A673 (cell line): ENCODE results near the gene SLC17A3. TPM values are rescaled to one million over a fixed set of nuclear protein-coding genes. Genes with fewer than 3 reads are reported as not detected.

Experiments
- BruUV-seq: library from RNA; stranded (reverse); fragments of 400-500 nt; replicated peaks from 2 replicates; lab custom pipeline; 2021; lab: Mats Ljungman, UMichigan
- CTCF ChIA-PET: fragments of 300-600 bp; sonication (Branson Sonifier 250); formaldehyde crosslinking; loops from one replicate; lab custom pipeline; 2022; ENCODE audit warnings: antibody characterized with exemption; lab: Charles Lee
- POLR2A ChIA-PET: fragments of 300-600 bp; sonication (Branson Sonifier 250); formaldehyde crosslinking; loops from one replicate; lab custom pipeline; 2022; ENCODE audit warnings: antibody characterized with exemption; ENCODE audit not compliant: low non-redundant PET; lab: Charles Lee
- DNase-seq: peaks from one replicate; pipeline ENCODE4 v3.0.0-alpha.2; 2015; ENCODE audit warnings: low spot score
- H3K27ac ChIP-seq: fragments of 200-600 bp; sonication (generic); 2 replicates; pipeline ENCODE4 v1.5.1; 2016; ENCODE audit warnings: mixed run types, low read depth, mild to moderate bottlenecking, mixed read lengths, antibody characterized with exemption, low read length; ENCODE audit not compliant: poor library complexity, severe bottlenecking
- H3K27me3 ChIP-seq: fragments of 200-600 bp; sonication (generic); replicated peaks from 2 replicates; pipeline ENCODE4 v1.6.1; 2017; ENCODE audit warnings: mixed run types, low read depth, mild to moderate bottlenecking, mixed read lengths, antibody characterized with exemption, low read length; ENCODE audit not compliant: insufficient read depth, poor library complexity
- H3K36me3 ChIP-seq: fragments of 200-600 bp; sonication (generic); 2 replicates; pipeline ENCODE4 v1.6.1; 2016; ENCODE audit warnings: mixed run types, mild to moderate bottlenecking, mixed read lengths, antibody characterized with exemption, low read length; ENCODE audit not compliant: insufficient read depth, poor library complexity, severe bottlenecking
- H3K4me1 ChIP-seq: fragments of 200-600 bp; sonication (generic); 2 replicates; pipeline ENCODE4 v1.6.1; 2017; ENCODE audit warnings: mixed run types, mild to moderate bottlenecking, mixed read lengths, antibody characterized with exemption, low read length; ENCODE audit not compliant: insufficient read depth, poor library complexity, severe bottlenecking
- H3K4me3 ChIP-seq: fragments of 200-600 bp; sonication (generic); 2 replicates; pipeline ENCODE4 v1.5.1; 2016; ENCODE audit warnings: low read depth, mixed run types, mild to moderate bottlenecking, mixed read lengths, low read length; ENCODE audit not compliant: poor library complexity, severe bottlenecking
- H3K9me3 ChIP-seq: fragments of 200-600 bp; sonication (generic); 2 replicates; pipeline ENCODE4 v1.6.1; 2016; ENCODE audit warnings: mixed run types, low read depth, mild to moderate bottlenecking, mixed read lengths, antibody characterized with exemption, low read length; ENCODE audit not compliant: poor library complexity, severe bottlenecking
- CTCF ChIP-seq: fragments of 300-800, 200-600 bp; sonication (generic); conservative IDR thresholded peaks from 2 replicates; pipeline ENCODE4 v1.5.1; 2017; ENCODE audit warnings: low read depth, mild to moderate bottlenecking, antibody characterized with exemption, low read length, moderate library complexity, mixed read lengths
- EZH2 ChIP-seq: fragments of 200-600 bp; sonication (generic); IDR thresholded peaks from 2 replicates; pipeline ENCODE4 v1.6.1; 2017; ENCODE audit warnings: borderline replicate concordance, low read depth, mild to moderate bottlenecking, mixed read lengths, antibody characterized with exemption, low read length; ENCODE audit not compliant: poor library complexity, severe bottlenecking
- intact Hi-C: fragments of 100-400 bp; cut with micrococcal nuclease; formaldehyde crosslinking; loops from one replicate; pipeline ENCODE4 v1.10.0; 2022; ENCODE audit not compliant: unreplicated experiment
- total RNA-seq: library from RNA; stranded (reverse); gene quantifications from 2 replicates; pipeline ENCODE4 v1.2.3, GENCODE V29; 2021

Gene SLC17A3
- total RNA-seq, 1 experiment from 2014 or later = not detected

- TF ChIP-seq CTCF (no peak), EZH2 (no peak)
- no peak overlapping the region for H3K4me3 ChIP-seq
- H3K4me1 ChIP-seq = no peaks in the 10 kb centered on the region
- ChIA-PET CTCF (no interaction called here), POLR2A (no interaction called here)
- H3K9me3 ChIP-seq = no peaks in the 10 kb centered on the region
- peaks cover 13% of the 10 kb centered on the region for H3K27me3 ChIP-seq
- no peak overlapping the region for H3K27ac ChIP-seq
- H3K36me3 ChIP-seq = no peaks in the 10 kb centered on the region
- intact Hi-C loops = no loop called here
- DNase-seq = no peak
- no TSS peak for BruUV-seq
Observed at GRCh38 chr6:25863360-25863759, 10.7 kb downstream of the SLC17A3 start.

GRCh38 chr6:25862199-25862598 lies 11.8 kb downstream of the SLC17A3 start:
- POLR2A ChIA-PET = no interaction called here
- no peaks in the 10 kb centered on the region for H3K4me1 ChIP-seq
- H3K4me3 ChIP-seq = no peak overlapping the region
- CTCF ChIA-PET = no interaction called here
- no peaks in the 10 kb centered on the region for H3K9me3 ChIP-seq
- no peak overlapping the region for H3K27ac ChIP-seq
- no peak for DNase-seq
- intact Hi-C loops = no loop called here
- no peaks in the 10 kb centered on the region for H3K36me3 ChIP-seq
- no TSS peak for BruUV-seq
- TF ChIP-seq EZH2 = no peak
- TF ChIP-seq CTCF = no peak
- peaks cover 13% of the 10 kb centered on the region for H3K27me3 ChIP-seq

GRCh38 chr6:25852756-25853155 lies 21.3 kb downstream of the SLC17A3 start:
- ChIA-PET CTCF (no interaction called here), POLR2A (no interaction called here)
- no peak overlapping the region for H3K27ac ChIP-seq
- no peak overlapping the region for H3K4me3 ChIP-seq
- BruUV-seq = no TSS peak
- no peaks in the 10 kb centered on the region for H3K36me3 ChIP-seq
- H3K27me3 ChIP-seq = peaks cover 10% of the 10 kb centered on the region
- no peak for TF ChIP-seq EZH2
- TF ChIP-seq CTCF = no peak
- no peaks in the 10 kb centered on the region for H3K4me1 ChIP-seq
- DNase-seq = no peak
- intact Hi-C loops = no loop called here
- no peaks in the 10 kb centered on the region for H3K9me3 ChIP-seq
